Endothelial cell of umbilical vein (primary cell): ENCODE measurements around the gene TMEM182. TPM values are rescaled to one million over a fixed set of nuclear protein-coding genes. Genes with fewer than 3 reads are reported as not detected.

ENCODE experiments used
- BruUV-seq: library from RNA; stranded (reverse); fragments of 400-500 nt; replicated peaks from 2 replicates; lab custom pipeline; 2021; lab: Mats Ljungman, UMichigan
- CTCF ChIA-PET: fragments of 300-600, 350-600 bp; sonication (Branson Sonifier 250); formaldehyde crosslinking; loops from one replicate; lab custom pipeline; 2021; ENCODE audit warnings: antibody characterized with exemption, inconsistent platforms; lab: Charles Lee
- POLR2A ChIA-PET: fragments of 300-600, 350-600 bp; sonication (Branson Sonifier 250); formaldehyde crosslinking; loops from one replicate; lab custom pipeline; 2021; ENCODE audit warnings: antibody characterized with exemption, inconsistent platforms; lab: Charles Lee
- DNase-seq: peaks from one replicate; pipeline ENCODE4 v3.0.0-alpha.2; 2011; ENCODE audit warnings: low read depth, low spot score
- FAIRE-seq: peaks from 2 replicates; lab custom pipeline; 2011; peaks lifted over from hg19 to GRCh38; lab: Jason Lieb, UNC
- H2AFZ ChIP-seq: 2 replicates; pipeline ENCODE4 v1.6.0; 2012; ENCODE audit warnings: low read depth, low read length, control low read depth, inconsistent platforms
- H3K27ac ChIP-seq: 2 replicates; pipeline ENCODE4 v1.5.1; 2011; ENCODE audit warnings: low read depth, mild to moderate bottlenecking, control low read depth, low read length, moderate library complexity; ENCODE audit not compliant: insufficient read depth
- H3K27me3 ChIP-seq, 2 experiments: 2 replicates each; pipeline versions ENCODE4 v1.6.0 to v1.6.1; 2011; ENCODE audit warnings: low read length in 2 of 2, mixed read lengths in 1 of 2; ENCODE audit not compliant: control insufficient read depth in 2 of 2, insufficient read depth in 2 of 2
- H3K36me3 ChIP-seq, 2 experiments: 2 replicates in 1 of 2; 3 replicates in 1 of 2; pipeline ENCODE4 v1.5.1; 2011; ENCODE audit warnings: low read length in 2 of 2, mild to moderate bottlenecking in 1 of 2, moderate library complexity in 1 of 2; ENCODE audit not compliant: control insufficient read depth in 2 of 2, insufficient read depth in 2 of 2; ENCODE audit errors: extremely low read depth in 1 of 2
- H3K4me1 ChIP-seq: 3 replicates; pipeline ENCODE4 v1.5.1; 2011; ENCODE audit warnings: mild to moderate bottlenecking, low read length; ENCODE audit not compliant: control insufficient read depth, insufficient read depth; ENCODE audit errors: extremely low read depth
- H3K4me2 ChIP-seq: 2 replicates; pipeline ENCODE4 v1.6.1; 2011; ENCODE audit warnings: low read length, control low read depth, mixed read lengths; ENCODE audit not compliant: insufficient read depth
- H3K4me3 ChIP-seq, 3 experiments: fragments of 200-600 bp in 1 of 3; sonication (generic), shearing (Covaris generic) in 1 of 3; replicated peaks in 1 of 3; 2 replicates each; pipeline ENCODE4 v1.5.1; 2011 to 2016; ENCODE audit warnings: control low read depth in 3 of 3, low read length in 3 of 3, mild to moderate bottlenecking in 2 of 3, inconsistent platforms in 1 of 3, low read depth in 1 of 3, moderate library complexity in 1 of 3; ENCODE audit not compliant: insufficient read depth in 1 of 3
- H3K79me2 ChIP-seq: 2 replicates; pipeline ENCODE4 v1.6.0; 2012; ENCODE audit warnings: low read length, inconsistent platforms; ENCODE audit not compliant: control insufficient read depth, insufficient read depth
- H3K9ac ChIP-seq: replicated peaks from 2 replicates; pipeline ENCODE3; 2011; ENCODE audit warnings: low read length, control low read depth; ENCODE audit not compliant: insufficient read depth; ENCODE audit errors: extremely low read depth
- H3K9me1 ChIP-seq: replicated peaks from 3 replicates; pipeline ENCODE4 v1.6.0; 2011; ENCODE audit warnings: mild to moderate bottlenecking, low read length; ENCODE audit not compliant: control insufficient read depth, insufficient read depth; ENCODE audit errors: extremely low read depth
- H3K9me3 ChIP-seq: replicated peaks from 2 replicates; pipeline ENCODE4 v1.5.1; 2012; ENCODE audit warnings: low read length, inconsistent platforms; ENCODE audit not compliant: control insufficient read depth, insufficient read depth
- H4K20me1 ChIP-seq: replicated peaks from 2 replicates; pipeline ENCODE3; 2011; ENCODE audit warnings: mild to moderate bottlenecking, low read length; ENCODE audit not compliant: control insufficient read depth, insufficient read depth; ENCODE audit errors: extremely low read depth
- CTCF ChIP-seq, 2 donors: IDR thresholded peaks; 1 replicate in 1 of 2; 2 replicates in 1 of 2; pipeline ENCODE4 v1.5.1; 2011; ENCODE audit warnings: low read length in 2 of 2, mild to moderate bottlenecking in 2 of 2, moderate library complexity in 2 of 2, control low read depth in 1 of 2, inconsistent platforms in 1 of 2, low read depth in 1 of 2; ENCODE audit not compliant: insufficient read depth in 1 of 2; ENCODE audit errors: extremely low read depth in 1 of 2
- EZH2 ChIP-seq: IDR thresholded peaks from 2 replicates; pipeline ENCODE4 v1.6.1; 2012; ENCODE audit warnings: borderline replicate concordance, low read depth, mild to moderate bottlenecking, moderate library complexity, low read length, inconsistent platforms; ENCODE audit not compliant: severe bottlenecking
- FOS ChIP-seq: IDR thresholded peaks from 2 replicates; pipeline ENCODE4 v1.6.1; 2011; ENCODE audit warnings: mild to moderate bottlenecking, low read length, moderate library complexity, borderline replicate concordance; ENCODE audit not compliant: insufficient read depth
- GATA2 ChIP-seq: IDR thresholded peaks from 2 replicates; pipeline ENCODE4 v1.7.0; 2011; ENCODE audit warnings: low read depth, mild to moderate bottlenecking, moderate library complexity, mixed read lengths, low read length; ENCODE audit not compliant: insufficient read length, insufficient read depth
- JUN ChIP-seq: IDR thresholded peaks from 2 replicates; pipeline ENCODE4 v1.6.1; 2011; ENCODE audit warnings: borderline replicate concordance, low read depth; ENCODE audit not compliant: insufficient read length, insufficient read depth
- MYC ChIP-seq: IDR thresholded peaks from one replicate; pipeline ENCODE4 v1.6.1; 2011; ENCODE audit warnings: mild to moderate bottlenecking, low read depth, low read length
- POLR2A ChIP-seq: IDR thresholded peaks from 2 replicates; pipeline ENCODE4 v1.6.1; 2012; ENCODE audit warnings: low read depth, mild to moderate bottlenecking, control low read depth, low read length
- POLR2AphosphoS5 ChIP-seq: IDR thresholded peaks from 2 replicates; pipeline ENCODE4 v1.6.1; 2012; ENCODE audit warnings: low read depth, mild to moderate bottlenecking, control low read depth, low read length, moderate library complexity; ENCODE audit not compliant: insufficient read depth
- dilution Hi-C: fragments of 300-500 bp; cut with MboI; formaldehyde crosslinking; loops from one replicate; pipeline ENCODE4 v1.15.0; 2019; ENCODE audit warnings: low sequenced_read_pairs; ENCODE audit not compliant: extremely low pct_ligation_motif_present
- intact Hi-C: fragments of 100-400 bp; cut with micrococcal nuclease; formaldehyde crosslinking; loops from one replicate; pipeline ENCODE4 v1.10.0; 2022
- polyA plus RNA-seq, 4 experiments: library from polyadenylated mRNA; depleted of rRNA in 3 of 4; stranded (reverse) in 3 of 4; unstranded in 1 of 4; fragments of >200 nt; gene quantifications; 2 replicates each; pipeline versions ENCODE4 v1.2.1 to v1.2.3, GENCODE V29; 2011 to 2012; ENCODE audit warnings: missing spikeins in 1 of 4
- total RNA-seq: library from RNA; stranded (reverse); gene quantifications from 2 replicates; pipeline ENCODE4 v1.2.3, GENCODE V29; 2021
- TF ChIP-seq, protein P1 (sequence below): IDR thresholded peaks from 2 replicates; pipeline ENCODE4 v1.6.1; 2011; ENCODE audit not compliant: insufficient read depth, insufficient read length

TMEM182 gene
- total and polyA plus RNA-seq, 2 donors (not counting 3 experiments of a cell fraction or from before 2014, with no cell fraction given) = 0.69 to 0.95 TPM

DNA sequence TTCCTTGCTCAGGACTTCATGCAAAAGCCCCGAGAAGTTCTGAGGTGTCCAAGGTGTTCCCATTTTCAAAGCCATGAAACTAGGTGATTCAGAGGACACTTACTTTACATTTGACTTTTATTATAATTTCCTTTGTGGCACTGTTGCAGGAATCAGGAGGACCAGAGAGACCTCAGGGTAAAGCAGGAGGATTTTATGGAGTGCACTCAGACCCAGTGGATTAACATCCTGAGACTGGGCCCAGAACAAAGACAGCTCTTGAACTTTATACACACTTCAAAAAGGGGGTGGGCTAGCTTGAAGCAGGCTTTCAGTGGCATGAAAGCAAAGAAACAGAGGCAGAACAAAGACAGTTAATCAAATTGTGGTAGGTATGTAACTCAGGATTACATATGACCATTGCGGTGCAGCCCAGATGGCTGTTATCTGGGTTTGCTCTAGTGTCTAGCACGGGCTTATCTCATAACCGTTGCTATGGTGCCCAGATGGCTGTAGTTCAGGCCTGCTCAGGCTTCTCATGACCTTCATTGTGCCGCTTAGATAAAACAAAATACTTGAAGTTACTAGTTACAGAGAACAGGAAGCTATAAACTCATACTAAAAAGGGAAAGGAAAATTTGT, 39.4 kb downstream of the TMEM182 start:
- no peak overlapping the region for H3K4me3 ChIP-seq
- dilution Hi-C loops (no loop called here), intact Hi-C loops (loop anchor here (10.0 kb wide), 1 partner anchor 186 kb away; the partner anchor contains the start of gene SLC9A2)
- ChIA-PET CTCF (interaction anchor here (8.9 kb wide), 1 partner anchor 47 kb away, joined by 311 read pairs; no protein-coding TSS in a partner anchor), POLR2A (no interaction called here)
- TF ChIP-seq POLR2AphosphoS5 (no peak), JUN (no peak), POLR2A (no peak), EZH2 (no peak), GATA2 (no peak), MYC (no peak), CTCF (IDR thresholded peaks at IDR 0.05; ENCODE audit: extremely low read depth in 1 of 2, insufficient read depth in 1 of 2, low read depth in 1 of 2, low read length in 2 of 2) (no peak), FOS (no peak)
- TF ChIP-seq, protein P1, sequence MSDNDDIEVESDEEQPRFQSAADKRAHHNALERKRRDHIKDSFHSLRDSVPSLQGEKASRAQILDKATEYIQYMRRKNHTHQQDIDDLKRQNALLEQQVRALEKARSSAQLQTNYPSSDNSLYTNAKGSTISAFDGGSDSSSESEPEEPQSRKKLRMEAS = no peak
- BruUV-seq = no TSS peak
- FAIRE-seq (no peak), DNase-seq (no peak)
- no peak overlapping the region for H2AFZ ChIP-seq
- H4K20me1 ChIP-seq = no peaks in the 10 kb centered on the region
- H3K27ac ChIP-seq = no peak overlapping the region
- no peaks in the 10 kb centered on the region for H3K27me3 ChIP-seq
- H3K4me2 ChIP-seq = no peak overlapping the region
- no peaks in the 10 kb centered on the region for H3K9me1 ChIP-seq
- H3K9ac ChIP-seq = no peak overlapping the region
- no peaks in the 10 kb centered on the region for H3K36me3 ChIP-seq
- no peaks in the 10 kb centered on the region for H3K4me1 ChIP-seq
- no peaks in the 10 kb centered on the region for H3K9me3 ChIP-seq
- H3K79me2 ChIP-seq = no peaks in the 10 kb centered on the region
